GM12872 (cell line): ENCODE measurements around the gene HSPB9.

Experiments used
- CTCF ChIP-seq: IDR thresholded peaks from 3 replicates; pipeline ENCODE4 v1.5.1; 2011; ENCODE audit warnings: low read depth, mild to moderate bottlenecking, low read length, moderate library complexity; ENCODE audit not compliant: insufficient read depth

The HSPB9 gene

GRCh38 chr17:42106009-42106408 lies 16.6 kb upstream of the HSPB9 start:
- TF ChIP-seq CTCF = no peak

GRCh38 chr17:42107124-42107523 lies 15.5 kb upstream of the HSPB9 start:
- TF ChIP-seq CTCF = no peak

- TF ChIP-seq CTCF = no peak
Measured at GRCh38 chr17:42107597-42108576, 14.7 kb upstream of the HSPB9 start.

GRCh38 chr17:42109086-42109485 lies 13.5 kb upstream of the HSPB9 start:
- no peak for TF ChIP-seq CTCF

- no peak for TF ChIP-seq CTCF
Measured at GRCh38 chr17:42110301-42111264, 12.0 kb upstream of the HSPB9 start.

- TF ChIP-seq CTCF = no peak
Measured at GRCh38 chr17:42111265-42111636, 11.4 kb upstream of the HSPB9 start.

GRCh38 chr17:42111871-42112551 lies 10.6 kb upstream of the HSPB9 start:
- no peak for TF ChIP-seq CTCF
